Thoracic aorta (tissue), 2 donors: ENCODE results near the gene EFR3B. TPM values are rescaled to one million over a fixed set of nuclear protein-coding genes. Genes with fewer than 3 reads are reported as not detected.

ENCODE experiments used
- ATAC-seq: fragments of 150-250 bp; one replicate; pipeline ENCODE4 v1.8.0; 2017; ENCODE audit warnings: low read depth; ENCODE audit not compliant: insufficient number of reproducible peaks, low FRiP score
- DNase-seq: peaks from one replicate; pipeline ENCODE4 v3.0.0-alpha.2; 2020; ENCODE audit warnings: low spot score
- H3K27ac ChIP-seq, 2 donors: fragments of 200-600 bp; sonication (generic); 1 replicate in 1 of 2; 2 replicates in 1 of 2; pipeline ENCODE4 v1.5.1; 2016; ENCODE audit warnings: mild to moderate bottlenecking in 2 of 2, moderate library complexity in 2 of 2
- H3K27me3 ChIP-seq: fragments of 200-600 bp; sonication (generic); replicated peaks from 2 replicates; pipeline ENCODE4 v1.6.0; 2016; ENCODE audit warnings: mild to moderate bottlenecking; ENCODE audit not compliant: insufficient read depth
- H3K36me3 ChIP-seq: fragments of 200-600 bp; sonication (generic); one replicate; pipeline ENCODE4 v1.5.1; 2016
- H3K4me1 ChIP-seq, 2 donors: fragments of 200-600 bp; sonication (generic); 1 replicate in 1 of 2; 2 replicates in 1 of 2; pipeline versions ENCODE4 v1.5.1 to v1.6.0; 2016; ENCODE audit warnings: low read depth in 2 of 2, mild to moderate bottlenecking in 1 of 2; ENCODE audit not compliant: control insufficient read depth in 1 of 2
- H3K4me3 ChIP-seq: fragments of 200-600 bp; sonication (generic); 2 replicates; pipeline ENCODE4 v1.5.1; 2016; ENCODE audit warnings: mild to moderate bottlenecking
- H3K9me3 ChIP-seq: fragments of 200-600 bp; sonication (generic); 2 replicates; pipeline ENCODE4 v1.5.1; 2016
- CTCF ChIP-seq: fragments of 200-600 bp; sonication (generic); IDR thresholded peaks from one replicate; pipeline ENCODE4 v1.5.1; 2019; ENCODE audit warnings: antibody characterized with exemption
- total RNA-seq, 2 donors: library from RNA; depleted of rRNA; stranded (reverse); fragments of >200 nt; gene quantifications; one replicate each; pipeline versions ENCODE4 v1.1.0 to v1.2.3, GENCODE V29; 2016

The EFR3B gene
- total RNA-seq, 2 donors from 2014 or later = 0.81 to 1.4 TPM

GRCh38 chr2:25077789-25078169 lies 35.9 kb downstream of the EFR3B start:
- ATAC-seq = no peak
- Histone ChIP-seq H3K27ac (no peak overlapping the region), H3K27me3 (no peaks in the 10 kb centered on the region), H3K4me3 (no peak overlapping the region), H3K36me3 (no peaks in the 10 kb centered on the region), H3K4me1 (peaks cover 6 to 11% of the 10 kb centered on the region in 2 donors), H3K9me3 (no peaks in the 10 kb centered on the region)
- no peak for DNase-seq
- TF ChIP-seq CTCF = no peak

- H3K4me3 ChIP-seq = no peak overlapping the region
- no peaks in the 10 kb centered on the region for H3K27me3 ChIP-seq
- no peak for DNase-seq
- no peaks in the 10 kb centered on the region for H3K36me3 ChIP-seq
- ATAC-seq = no peak
- TF ChIP-seq CTCF = no peak
- H3K27ac ChIP-seq = no peak overlapping the region
- H3K9me3 ChIP-seq = no peaks in the 10 kb centered on the region
- peaks cover 6 to 11% of the 10 kb centered on the region in 2 donors for H3K4me1 ChIP-seq
Measured at GRCh38 chr2:25078170-25079049, 36.5 kb downstream of the EFR3B start.

GRCh38 chr2:25079050-25079635 lies 37.3 kb downstream of the EFR3B start:
- no peak for ATAC-seq
- H3K36me3 ChIP-seq = no peaks in the 10 kb centered on the region
- DNase-seq = no peak
- no peak overlapping the region for H3K27ac ChIP-seq
- H3K4me3 ChIP-seq = no peak overlapping the region
- H3K9me3 ChIP-seq = no peaks in the 10 kb centered on the region
- peaks cover 6 to 11% of the 10 kb centered on the region in 2 donors for H3K4me1 ChIP-seq
- no peak for TF ChIP-seq CTCF
- H3K27me3 ChIP-seq = no peaks in the 10 kb centered on the region

- Histone ChIP-seq H3K27me3 (no peaks in the 10 kb centered on the region), H3K36me3 (no peaks in the 10 kb centered on the region), H3K27ac (no peak overlapping the region), H3K4me1 (peaks cover 6 to 11% of the 10 kb centered on the region in 2 donors), H3K4me3 (no peak overlapping the region), H3K9me3 (no peaks in the 10 kb centered on the region)
- TF ChIP-seq CTCF = no peak
- ATAC-seq (no peak), DNase-seq (no peak)
Measured at GRCh38 chr2:25081237-25081790, 39.4 kb downstream of the EFR3B start.

GRCh38 chr2:25082002-25082622 lies 40.2 kb downstream of the EFR3B start:
- no peaks in the 10 kb centered on the region for H3K36me3 ChIP-seq
- H3K27me3 ChIP-seq = no peaks in the 10 kb centered on the region
- no peaks in the 10 kb centered on the region for H3K9me3 ChIP-seq
- no peak overlapping the region for H3K27ac ChIP-seq
- no peak for DNase-seq
- TF ChIP-seq CTCF = no peak
- H3K4me3 ChIP-seq = no peak overlapping the region
- H3K4me1 ChIP-seq = peaks cover 6 to 11% of the 10 kb centered on the region in 2 donors
- no peak for ATAC-seq
